ENCODE measurements around the gene PALM3.

PALM3 gene

GRCh38 chr19:14061751-14062557 is at the start of gene PALM3:
Gene PALM3, minus strand, starts transcription at chr19:14062076. Its CDS starts 96 bp downstream, at chr19:14061980.
- no peak for DNase-seq (ENCODE audit: low spot score)

- no peak for DNase-seq (ENCODE audit: low spot score)
Observed at GRCh38 chr19:14111486-14111885, 49.6 kb upstream of the PALM3 start.

- no peak for DNase-seq (ENCODE audit: low spot score)
Observed at GRCh38 chr19:14110650-14111049, 48.8 kb upstream of the PALM3 start.

GRCh38 chr19:14107581-14108461 is 45.9 kb upstream of the PALM3 start:
- no peak for DNase-seq (ENCODE audit: low spot score)

GRCh38 chr19:14106840-14107239 is 45.0 kb upstream of the PALM3 start:
- DNase-seq (ENCODE audit: low spot score) = no peak

- no peak for DNase-seq (ENCODE audit: low spot score)
Observed at GRCh38 chr19:14105680-14106079, 43.8 kb upstream of the PALM3 start.

- DNase-seq (ENCODE audit: low spot score) = no peak
Observed at GRCh38 chr19:14103310-14103709, 41.4 kb upstream of the PALM3 start.

- DNase-seq (ENCODE audit: low spot score) = no peak
Observed at GRCh38 chr19:14102756-14103155, 40.9 kb upstream of the PALM3 start.

- no peak for DNase-seq (ENCODE audit: low spot score)
Observed at GRCh38 chr19:14102102-14102696, 40.3 kb upstream of the PALM3 start.

GRCh38 chr19:14101003-14101545 is 39.2 kb upstream of the PALM3 start:
- DNase-seq (ENCODE audit: low spot score) = no peak

GRCh38 chr19:14097532-14098151 is 35.8 kb upstream of the PALM3 start:
- DNase-seq (ENCODE audit: low spot score) = no peak

- no peak for DNase-seq (ENCODE audit: low spot score)
Observed at GRCh38 chr19:14096272-14096992, 34.6 kb upstream of the PALM3 start.

GRCh38 chr19:14094854-14095253 is 33.0 kb upstream of the PALM3 start:
- DNase-seq (ENCODE audit: low spot score) = no peak

- DNase-seq (ENCODE audit: low spot score) = no peak
Observed at GRCh38 chr19:14093117-14093823, 31.4 kb upstream of the PALM3 start.

- peak; percentile 61 for DNase-seq (ENCODE audit: low spot score)
Observed at GRCh38 chr19:14091813-14092462, 30.1 kb upstream of the PALM3 start.

- peak; percentile 91 for DNase-seq (ENCODE audit: low spot score)
Observed at GRCh38 chr19:14091081-14091812, 29.4 kb upstream of the PALM3 start.

- peak; percentile 88 for DNase-seq (ENCODE audit: low spot score)
Observed at GRCh38 chr19:14090509-14091080, 28.7 kb upstream of the PALM3 start, which contains the start of gene SAMD1. Gene SAMD1, minus strand, starts transcription at chr19:14090751.

- DNase-seq (ENCODE audit: low spot score) = peak; percentile 56
Observed at GRCh38 chr19:14089662-14090508, 28.0 kb upstream of the PALM3 start.

Measured in germinal center (tissue), 1 donor.